Measurements from ENCODE around the gene ZNF254.
"Not testable (repeated sequence)": the region's sequence is repeated elsewhere in the genome, so short reads cannot be mapped to it uniquely, and the experiment has no call there.

DNA sequence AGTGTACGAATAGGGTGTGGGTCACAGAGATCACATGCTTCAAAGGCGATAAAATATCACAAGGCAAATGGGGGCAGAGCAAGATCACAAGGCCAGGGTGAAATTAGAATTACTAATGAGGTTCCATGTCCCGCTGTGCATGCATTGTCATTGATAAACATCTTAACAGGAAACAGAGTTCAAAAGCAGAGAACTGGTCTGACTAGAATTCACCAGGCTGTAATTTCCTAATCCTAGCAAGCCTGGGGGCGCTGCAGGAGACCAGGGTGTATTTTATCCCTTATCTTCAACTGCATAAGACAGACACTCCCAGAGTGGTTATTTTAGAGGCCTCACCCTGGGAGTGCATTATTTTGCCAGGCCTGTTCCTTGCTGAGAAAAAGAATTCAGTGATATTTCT, 11.5 kb upstream of the ZNF254 start:
- TF ChIP-seq, protein P1, sequence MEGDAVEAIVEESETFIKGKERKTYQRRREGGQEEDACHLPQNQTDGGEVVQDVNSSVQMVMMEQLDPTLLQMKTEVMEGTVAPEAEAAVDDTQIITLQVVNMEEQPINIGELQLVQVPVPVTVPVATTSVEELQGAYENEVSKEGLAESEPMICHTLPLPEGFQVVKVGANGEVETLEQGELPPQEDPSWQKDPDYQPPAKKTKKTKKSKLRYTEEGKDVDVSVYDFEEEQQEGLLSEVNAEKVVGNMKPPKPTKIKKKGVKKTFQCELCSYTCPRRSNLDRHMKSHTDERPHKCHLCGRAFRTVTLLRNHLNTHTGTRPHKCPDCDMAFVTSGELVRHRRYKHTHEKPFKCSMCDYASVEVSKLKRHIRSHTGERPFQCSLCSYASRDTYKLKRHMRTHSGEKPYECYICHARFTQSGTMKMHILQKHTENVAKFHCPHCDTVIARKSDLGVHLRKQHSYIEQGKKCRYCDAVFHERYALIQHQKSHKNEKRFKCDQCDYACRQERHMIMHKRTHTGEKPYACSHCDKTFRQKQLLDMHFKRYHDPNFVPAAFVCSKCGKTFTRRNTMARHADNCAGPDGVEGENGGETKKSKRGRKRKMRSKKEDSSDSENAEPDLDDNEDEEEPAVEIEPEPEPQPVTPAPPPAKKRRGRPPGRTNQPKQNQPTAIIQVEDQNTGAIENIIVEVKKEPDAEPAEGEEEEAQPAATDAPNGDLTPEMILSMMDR (IDR thresholded peaks at IDR 0.05): not testable (repeated sequence)
- not testable (repeated sequence) for TF ChIP-seq POLR2AphosphoS5, POLR2A (IDR thresholded peaks at IDR 0.05)

Data from stomach (tissue), 4 donors.